SK-N-DZ (cell line): ENCODE data around the gene RRAS.
A peak's percentile ranks its signal among the peaks of the same experiment; 100 is the strongest.

Source experiments
- DNase-seq: peaks from one replicate; pipeline ENCODE4 v3.0.0-alpha.2; 2015; ENCODE audit warnings: low spot score
- small RNA-seq, 2 experiments: library from RNA; depleted of rRNA; stranded (forward); fragments of <200 nt; gene quantifications; one replicate each; pipeline ENCODE3, GENCODE V24; 2014

Gene RRAS

DNA sequence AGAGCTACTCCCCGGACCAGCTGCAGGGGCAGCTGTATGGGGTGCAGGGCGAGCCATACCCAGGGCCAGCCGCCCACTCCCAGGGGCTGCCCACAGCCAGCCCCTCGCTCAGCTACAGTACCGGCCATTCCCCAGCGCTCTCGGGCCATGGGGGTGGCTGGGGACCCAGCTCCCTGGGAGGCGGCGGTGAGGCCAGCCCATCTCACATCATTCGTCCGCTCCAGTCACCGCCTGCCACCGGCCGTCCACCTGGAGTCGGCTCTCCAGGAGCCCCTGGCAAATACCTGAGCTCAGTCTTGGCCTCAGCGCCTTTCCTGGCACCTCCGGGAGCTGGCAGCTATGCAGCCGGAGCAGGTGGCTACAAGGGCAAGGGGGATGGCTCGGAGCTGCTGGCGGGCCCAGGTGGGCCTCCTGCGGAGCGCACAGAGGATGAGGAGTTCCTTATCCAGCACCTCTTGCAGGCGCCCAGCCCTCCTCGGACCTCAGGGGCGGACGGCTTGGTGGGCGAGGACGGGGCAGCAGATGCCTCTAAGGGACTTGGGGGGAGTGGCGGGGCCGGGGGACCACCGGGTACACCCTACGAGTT is 44.0 kb downstream of the RRAS start:
- DNase-seq = no peak

- DNase-seq = no peak
Measured at GRCh38 chr19:49594993-49595818, 44.7 kb downstream of the RRAS start.

DNA sequence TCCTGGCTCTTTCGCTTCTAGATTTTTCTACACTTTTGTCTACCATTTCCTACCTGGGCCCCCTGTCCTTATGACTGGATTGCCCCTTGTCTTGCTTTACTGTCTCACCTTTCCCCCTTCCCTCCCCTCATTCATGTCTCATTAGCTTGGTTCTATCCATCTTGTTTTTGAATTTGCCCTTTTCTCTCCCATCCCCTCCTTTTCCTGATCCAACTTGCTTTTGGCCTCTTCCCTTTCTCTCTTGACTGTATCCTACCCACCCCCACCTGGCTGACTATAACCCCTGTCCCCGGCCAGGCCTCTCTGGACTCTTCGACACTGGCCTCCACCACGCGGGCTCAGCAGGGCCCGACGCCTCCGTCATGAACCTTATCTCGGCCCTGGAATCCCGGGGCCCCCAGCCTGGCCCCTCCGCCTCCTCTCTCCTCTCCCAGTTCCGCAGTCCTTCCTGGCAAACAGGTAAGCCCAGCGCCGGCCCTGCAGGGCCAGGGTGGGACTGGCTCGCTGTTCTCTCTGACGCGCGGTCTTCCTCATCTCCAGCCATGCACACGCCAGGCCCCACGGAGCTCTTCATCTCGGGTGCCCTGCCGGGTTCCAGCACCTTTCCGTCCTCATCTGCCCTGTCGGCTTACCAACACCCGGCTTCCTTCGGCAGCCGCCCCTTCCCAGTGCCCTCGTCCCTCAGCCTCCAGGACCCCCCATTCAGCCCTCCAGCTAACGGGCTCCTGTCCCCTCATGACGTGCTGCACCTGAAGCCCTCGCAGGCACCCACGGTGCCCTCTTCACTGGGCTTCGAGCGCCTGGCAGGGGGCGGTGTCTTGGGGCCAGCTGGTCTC is 45.6 kb downstream of the RRAS start:
- no peak for DNase-seq

- DNase-seq = peak; percentile 88
Measured at GRCh38 chr19:49593233-49594113, 46.5 kb downstream of the RRAS start.

- DNase-seq = peak; percentile 16
Measured at GRCh38 chr19:49592486-49593232, 47.3 kb downstream of the RRAS start.

- peak; percentile 25 for DNase-seq
Measured at GRCh38 chr19:49591731-49592485, 48.0 kb downstream of the RRAS start.

DNA sequence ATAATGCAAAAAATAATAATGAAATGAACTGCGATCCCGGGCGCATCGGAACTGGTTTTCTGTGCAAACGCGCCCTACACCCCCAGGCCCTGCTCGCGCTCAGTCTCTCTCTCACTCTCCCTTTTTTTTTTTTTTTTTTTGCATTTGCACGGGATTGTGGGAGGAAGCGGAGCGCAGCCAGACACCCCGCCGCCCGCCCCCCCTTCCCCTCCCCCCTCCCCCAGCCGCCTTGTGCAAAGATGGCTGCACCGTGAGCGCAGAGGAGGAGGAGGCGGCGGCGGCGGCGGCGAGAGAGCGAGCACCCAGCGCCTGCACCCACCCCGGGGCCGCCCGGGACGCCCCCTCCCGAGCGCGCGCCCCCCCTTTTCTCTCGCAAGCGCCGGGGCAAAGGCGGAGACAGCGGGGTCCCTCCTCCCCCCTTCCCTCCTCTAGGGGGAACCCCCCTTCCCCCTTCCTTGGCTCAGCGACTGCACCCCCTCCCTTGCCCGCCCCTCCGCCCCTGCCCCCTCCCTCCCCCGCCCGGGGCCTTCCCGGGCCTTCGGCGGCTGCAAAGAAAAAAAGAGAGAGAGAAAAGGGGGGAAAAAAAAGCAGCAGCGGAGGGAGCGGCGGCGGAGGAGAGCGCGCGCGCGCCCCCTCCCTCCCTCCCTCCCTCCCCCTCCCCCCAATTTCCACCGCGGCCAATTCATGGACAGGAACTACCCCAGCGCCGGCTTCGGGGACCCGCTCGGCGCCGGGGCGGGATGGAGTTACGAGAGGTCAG is 48.8 kb downstream of the RRAS start, which contains the start of gene PRR12:
PRR12 (plus strand) TSS at position 212 of the 760 bp plus-strand sequence; CDS start at position 685, 473 bp downstream.
- peak; percentile 48 for DNase-seq

- peak; percentile 94 for DNase-seq
Measured at GRCh38 chr19:49590071-49590970, 49.6 kb downstream of the RRAS start.

DNA sequence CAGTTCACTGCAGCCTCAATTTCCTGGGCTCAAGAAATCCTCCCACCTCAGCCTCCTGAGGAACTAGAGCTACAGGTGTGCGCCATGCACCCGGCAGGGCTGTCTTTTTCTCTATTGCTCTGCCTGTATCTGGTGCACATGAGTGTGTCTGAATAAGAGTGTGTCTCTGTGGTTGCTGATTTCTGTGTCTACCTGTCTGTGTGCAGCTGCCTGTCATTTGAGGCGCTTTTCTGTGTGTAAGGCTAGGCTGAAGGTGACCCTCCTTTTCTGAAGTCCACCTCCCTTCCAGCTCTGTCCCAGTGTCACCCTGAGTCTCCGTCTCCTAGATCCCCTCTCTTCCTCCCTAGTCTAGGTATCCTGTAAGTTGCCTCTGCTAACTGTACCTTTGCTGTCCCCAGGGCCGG is 50.4 kb downstream of the RRAS start:
- DNase-seq = peak; percentile 28

DNA sequence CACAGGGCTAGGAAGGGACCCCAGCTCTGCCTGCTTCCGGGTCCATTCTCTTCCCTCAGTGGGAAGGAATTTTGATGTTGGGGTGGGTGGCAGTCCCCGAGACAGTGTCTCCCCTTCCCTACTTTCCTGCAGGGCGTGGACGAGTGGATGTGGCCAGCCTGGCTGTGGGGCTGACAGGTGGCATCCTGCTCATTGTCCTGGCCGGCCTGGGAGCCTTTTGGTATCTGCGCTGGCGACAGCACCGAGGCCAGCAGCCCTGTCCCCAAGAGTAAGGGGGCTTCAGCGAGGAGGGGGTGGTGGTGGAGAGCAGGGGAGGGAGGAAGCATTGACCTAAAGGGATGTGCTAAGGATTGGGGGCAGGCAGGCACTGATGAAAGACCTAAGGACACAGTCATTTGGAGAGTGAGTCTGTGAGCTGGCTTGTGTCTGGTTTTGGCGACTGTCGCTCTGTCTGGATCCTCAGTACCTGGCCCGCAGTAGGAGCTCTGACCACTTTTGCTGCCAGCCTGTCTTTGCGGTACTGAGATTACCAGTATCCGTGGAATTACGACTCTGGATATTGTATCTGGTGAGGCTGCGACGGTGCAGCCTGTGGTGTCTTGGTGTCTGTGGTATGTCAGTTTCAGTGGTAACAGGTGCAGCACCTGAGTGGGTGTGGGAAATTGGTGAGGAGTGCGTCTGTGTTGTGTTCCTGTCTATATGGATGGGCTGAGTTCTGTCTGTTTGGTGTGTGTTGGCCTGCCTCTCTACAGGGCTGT is 51.4 kb downstream of the RRAS start:
- peak; percentile 17 for DNase-seq

- no peak for DNase-seq
Measured at GRCh38 chr19:49587227-49587626, 52.7 kb downstream of the RRAS start.

Small RNA genes within 50 kb of the gene (small RNA-seq; reads per million reads assigned to genes)
- gene MIR5088 = 0 to 0.09 reads per million in 2 experiments
